GM19023 (cell line): ENCODE data around the gene ELOVL5.
"Not testable (repeated sequence)": the region's sequence is repeated elsewhere in the genome, so short reads cannot be mapped to it uniquely, and the experiment has no call there.

Experiments used
- ATAC-seq: cut with Tn5 transposase; IDR thresholded peaks from one replicate; pipeline ENCODE4 v1.9.1; 2021; ENCODE audit warnings: mild to moderate bottlenecking, moderate library complexity; ENCODE audit not compliant: unreplicated experiment

The ELOVL5 gene

GRCh38 chr6:53348371-53349208 lies at the start of gene ELOVL5:
TSS of gene ELOVL5 (minus strand) at chr6:53348950. CDS start at chr6:53295699, 53,251 bp downstream.
- peak; percentile 81 for ATAC-seq

DNA sequence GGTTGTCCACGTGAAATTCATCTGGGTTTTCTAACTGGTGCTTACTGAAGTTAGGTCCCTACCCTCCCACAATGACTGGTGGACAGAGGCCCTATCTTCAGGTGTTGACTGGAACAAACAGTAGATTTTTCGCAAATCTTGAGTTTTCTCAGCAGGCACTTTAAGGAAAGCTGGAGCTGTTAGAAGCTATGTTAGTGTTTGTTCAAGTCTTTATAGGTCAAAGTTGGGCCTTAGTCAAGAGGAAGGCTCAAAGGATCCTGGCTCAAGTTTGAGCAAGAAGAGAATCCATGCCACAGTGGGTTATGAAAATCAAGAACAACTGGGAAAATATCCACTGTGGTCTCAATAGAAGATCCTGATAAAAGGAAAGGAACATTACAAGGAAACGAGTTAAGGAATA lies 48.5 kb upstream of the ELOVL5 start:
- ATAC-seq = no peak

GRCh38 chr6:53395986-53396385 lies 47.2 kb upstream of the ELOVL5 start:
- no peak for ATAC-seq

GRCh38 chr6:53394704-53395103 lies 46.0 kb upstream of the ELOVL5 start:
- no peak for ATAC-seq

- ATAC-seq = no peak
Observed at GRCh38 chr6:53391170-53391569, 42.4 kb upstream of the ELOVL5 start.

- no peak for ATAC-seq
Observed at GRCh38 chr6:53390010-53390409, 41.3 kb upstream of the ELOVL5 start.

- ATAC-seq = not testable (repeated sequence)
Observed at GRCh38 chr6:53388615-53389014, 39.9 kb upstream of the ELOVL5 start.

- no peak for ATAC-seq
Observed at GRCh38 chr6:53382421-53382820, 33.7 kb upstream of the ELOVL5 start.

GRCh38 chr6:53378208-53378607 lies 29.5 kb upstream of the ELOVL5 start:
- ATAC-seq = no peak

GRCh38 chr6:53377793-53378192 lies 29.0 kb upstream of the ELOVL5 start:
- ATAC-seq = no peak

DNA sequence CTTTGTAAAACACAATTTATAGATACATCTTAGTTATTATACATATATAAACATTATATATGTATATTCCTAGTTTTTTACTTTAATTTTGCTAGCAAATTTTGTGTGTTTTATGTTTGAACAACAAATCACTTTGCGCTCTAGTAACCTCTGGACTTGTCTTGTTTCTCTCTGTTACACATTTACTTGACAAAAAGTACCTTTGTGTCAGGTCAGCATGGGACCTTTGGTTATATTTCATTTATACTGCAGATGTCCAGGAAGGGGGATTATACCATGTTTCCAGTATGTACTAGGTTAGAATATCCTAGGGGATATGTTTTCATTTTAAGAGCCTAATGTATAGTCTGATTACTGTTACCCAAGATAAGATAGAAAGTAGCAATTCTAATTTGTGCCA lies 28.5 kb upstream of the ELOVL5 start:
- no peak for ATAC-seq

DNA sequence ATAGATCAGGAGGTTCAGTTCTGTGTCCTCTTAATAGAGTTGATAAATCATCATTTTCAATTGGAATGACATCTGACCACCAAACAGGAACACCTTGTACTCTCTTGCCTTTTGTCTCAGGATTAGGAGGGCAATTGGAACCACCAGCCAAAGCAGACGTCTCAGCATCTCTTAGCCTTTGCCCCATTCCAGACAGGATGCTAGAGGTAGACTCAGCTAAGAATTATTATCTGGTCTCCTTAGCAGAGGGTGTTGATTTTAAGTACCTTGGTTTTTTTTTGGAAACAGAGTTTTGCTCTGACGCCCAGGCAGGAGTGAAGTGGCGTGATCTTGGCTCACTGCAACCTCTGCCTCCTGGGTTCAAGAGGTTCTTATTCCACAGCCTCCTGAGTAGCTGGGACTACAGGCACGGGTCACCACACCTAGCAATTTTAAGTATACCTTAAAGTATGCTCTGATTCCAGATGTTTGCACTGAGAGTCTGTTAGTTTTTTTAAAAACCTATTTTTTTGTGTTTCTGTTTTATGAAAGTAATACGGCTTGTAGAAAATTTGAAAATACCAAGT lies 28.0 kb upstream of the ELOVL5 start:
- no peak for ATAC-seq

DNA sequence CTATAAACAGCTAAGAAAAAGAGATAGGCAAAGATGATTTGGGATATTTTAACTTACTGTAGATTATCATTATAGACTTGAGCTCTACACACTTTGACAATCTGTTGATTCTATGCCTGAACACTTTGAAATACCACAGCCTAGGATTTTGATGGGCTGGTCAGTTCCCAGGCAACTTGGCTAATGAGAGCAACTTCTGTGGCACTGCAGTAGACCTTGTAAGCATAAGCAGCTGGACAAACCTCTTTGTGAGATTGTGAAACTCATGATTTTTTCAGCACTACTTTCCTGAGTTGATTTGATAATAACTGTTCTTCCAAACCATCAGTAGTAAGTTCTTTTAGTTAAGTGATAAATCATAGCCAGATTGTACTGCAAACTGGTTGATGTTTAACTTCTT lies 27.1 kb upstream of the ELOVL5 start:
- no peak for ATAC-seq

GRCh38 chr6:53373638-53374037 lies 24.9 kb upstream of the ELOVL5 start:
- ATAC-seq = no peak

- no peak for ATAC-seq
Observed at GRCh38 chr6:53369876-53370515, 21.2 kb upstream of the ELOVL5 start.

GRCh38 chr6:53369051-53369450 lies 20.3 kb upstream of the ELOVL5 start:
- no peak for ATAC-seq

- ATAC-seq = no peak
Observed at GRCh38 chr6:53366128-53366641, 17.4 kb upstream of the ELOVL5 start.

GRCh38 chr6:53363341-53364079 lies 14.8 kb upstream of the ELOVL5 start:
- no peak for ATAC-seq

GRCh38 chr6:53361549-53362031 lies 12.8 kb upstream of the ELOVL5 start:
- no peak for ATAC-seq

GRCh38 chr6:53360093-53360912 lies 11.6 kb upstream of the ELOVL5 start:
- no peak for ATAC-seq
